NOMO-1 (cell line): ENCODE measurements around the gene NAA30.
A peak's percentile ranks its signal among the peaks of the same experiment; 100 is the strongest.
"Not testable (repeated sequence)": the region's sequence is repeated elsewhere in the genome, so short reads cannot be mapped to it uniquely, and the experiment has no call there.

Experiments used
- DNase-seq, 2 experiments: peaks; one replicate each; lab custom pipeline; 2025; ENCODE audit not compliant: unreplicated experiment in 2 of 2; lab: John Stamatoyannopoulos, UW

NAA30 gene

GRCh38 chr14:57390037-57390805 lies at the start of gene NAA30:
Gene NAA30 (plus strand): TSS chr14:57390586. CDS start chr14:57390958, 372 bp downstream.
- peak; percentile 86 to 94 for DNase-seq

DNA sequence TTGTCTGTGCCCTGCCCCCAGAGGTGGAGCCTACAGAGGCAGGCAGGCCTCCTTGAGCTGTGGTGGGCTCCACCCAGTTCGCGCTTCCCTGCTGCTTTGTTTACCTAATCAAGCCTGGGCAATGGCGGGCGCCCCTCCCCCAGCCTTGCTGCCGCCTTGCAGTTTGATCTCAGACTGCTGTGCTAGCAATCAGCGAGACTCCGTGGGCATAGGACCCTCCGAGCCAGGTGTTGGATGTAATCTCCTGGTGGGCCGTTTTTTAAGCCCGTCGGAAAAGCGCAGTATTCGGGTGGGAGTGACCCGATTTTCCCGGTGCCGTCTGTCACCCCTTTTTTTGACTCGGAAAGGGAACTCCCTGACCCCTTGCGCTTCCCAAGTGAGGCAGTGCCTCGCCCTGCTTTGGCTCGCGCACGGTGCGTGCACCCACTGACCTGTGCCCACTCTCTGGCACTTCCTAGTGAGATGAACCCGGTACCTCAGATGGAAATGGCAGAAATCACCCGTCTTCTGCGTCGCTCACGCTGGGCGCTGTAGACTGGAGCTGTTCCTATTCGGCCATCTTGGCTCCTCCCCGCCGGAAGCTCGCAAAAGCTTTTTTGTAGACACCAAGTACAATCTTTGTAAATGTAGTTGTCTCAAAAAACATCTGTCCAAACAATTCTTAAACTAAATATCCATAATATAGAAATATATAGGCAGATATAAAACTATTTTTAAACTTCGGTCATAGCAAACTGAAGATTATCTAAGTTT lies 46.7 kb upstream of the NAA30 start:
- not testable (repeated sequence) for DNase-seq

- no peak for DNase-seq
These were observed 45.3 kb upstream of the NAA30 start for GRCh38 chr14:57345106-57345505.

DNA sequence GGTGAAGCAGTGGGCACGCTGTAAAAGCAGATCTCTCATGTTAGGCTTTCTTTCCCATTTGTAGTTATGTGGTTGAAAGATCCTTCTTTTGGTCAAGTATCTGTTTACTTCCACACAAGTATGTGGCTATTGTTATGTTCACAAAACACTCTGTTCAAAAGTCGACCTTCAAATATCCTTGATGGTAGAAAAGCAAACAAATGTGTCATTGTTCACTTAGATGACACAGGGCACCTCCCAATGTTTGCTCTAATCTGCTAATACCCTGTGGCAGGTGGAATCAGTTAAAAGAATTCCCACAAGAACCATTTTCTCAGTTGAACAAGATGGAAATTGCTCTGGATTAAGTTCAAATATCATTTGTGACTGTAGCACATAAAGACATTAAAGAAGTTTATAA lies 43.6 kb upstream of the NAA30 start:
- DNase-seq: no peak

GRCh38 chr14:57352396-57353170 lies 37.8 kb upstream of the NAA30 start:
- no peak for DNase-seq

DNA sequence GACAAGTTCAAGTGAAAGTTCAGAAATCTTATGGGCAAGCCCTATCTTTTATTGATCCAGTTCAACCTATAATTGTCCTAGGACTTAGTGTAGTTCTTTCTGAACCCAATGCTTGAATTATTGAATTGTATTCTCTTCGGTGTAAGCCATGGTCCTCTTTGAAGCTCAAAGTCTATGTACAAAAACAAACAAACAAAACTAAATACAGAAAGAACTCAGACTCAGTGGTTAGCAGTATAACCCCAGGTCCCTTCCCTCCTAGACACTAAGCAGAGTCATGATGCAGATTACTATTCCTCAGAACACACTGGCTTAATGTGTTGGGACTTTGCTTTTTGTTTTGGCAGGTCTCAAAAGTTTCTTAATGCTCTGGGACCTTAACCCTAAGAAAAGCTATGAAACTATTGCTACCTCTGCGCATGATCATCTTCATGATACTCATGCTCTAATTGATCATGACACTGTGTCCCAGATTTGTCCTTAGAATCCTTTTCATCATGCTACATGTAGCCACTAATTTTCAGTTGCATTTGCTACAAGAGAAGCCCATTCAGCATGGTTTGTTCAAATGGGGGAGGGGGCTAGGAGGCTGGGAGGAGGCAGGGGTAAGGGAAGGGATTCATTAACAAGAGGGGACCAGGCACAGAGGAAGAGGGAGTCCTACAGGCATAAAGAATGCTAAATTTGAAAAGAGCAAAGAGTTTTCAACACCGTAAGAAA lies 35.1 kb upstream of the NAA30 start:
- no peak for DNase-seq

GRCh38 chr14:57362361-57362760 lies 28.0 kb upstream of the NAA30 start:
- no peak for DNase-seq

DNA sequence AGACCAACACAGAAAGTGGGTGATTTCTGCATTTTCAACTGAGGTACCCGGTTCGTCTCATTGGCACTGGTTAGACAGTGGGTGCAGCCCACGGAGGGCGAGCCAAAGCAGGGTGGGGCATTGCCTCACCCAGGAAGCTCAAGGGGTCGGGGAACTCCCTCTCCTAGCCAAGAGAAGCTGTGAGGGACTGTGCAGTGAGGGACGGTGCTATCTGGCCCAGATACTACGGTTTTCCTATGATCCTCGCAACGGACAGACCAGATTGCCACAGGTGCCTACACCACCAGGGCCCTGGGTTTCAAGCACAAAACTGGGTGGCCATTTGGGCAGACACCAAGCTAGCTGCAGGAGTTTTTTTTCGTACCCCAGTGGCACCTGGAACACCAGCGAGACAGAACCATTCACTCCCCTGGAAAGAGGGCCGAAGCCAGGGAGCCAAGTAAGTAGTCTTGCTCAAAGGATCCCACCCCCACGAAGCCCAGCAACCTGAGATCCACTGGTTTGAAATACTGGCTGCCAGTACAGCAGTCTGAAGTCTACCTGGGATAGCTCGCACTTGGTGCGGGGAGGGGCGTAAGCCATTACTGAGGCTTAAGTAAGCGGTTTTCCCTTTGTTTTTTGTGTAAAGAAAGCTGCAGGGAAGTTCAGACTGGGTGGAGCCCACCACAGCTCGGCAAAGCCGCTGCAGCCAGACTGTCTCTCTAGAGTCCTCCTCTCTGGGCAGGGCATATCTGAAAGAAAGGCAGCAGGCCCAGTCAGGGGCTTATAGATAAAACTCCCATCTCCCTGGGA lies 25.5 kb upstream of the NAA30 start:
- DNase-seq: no peak

DNA sequence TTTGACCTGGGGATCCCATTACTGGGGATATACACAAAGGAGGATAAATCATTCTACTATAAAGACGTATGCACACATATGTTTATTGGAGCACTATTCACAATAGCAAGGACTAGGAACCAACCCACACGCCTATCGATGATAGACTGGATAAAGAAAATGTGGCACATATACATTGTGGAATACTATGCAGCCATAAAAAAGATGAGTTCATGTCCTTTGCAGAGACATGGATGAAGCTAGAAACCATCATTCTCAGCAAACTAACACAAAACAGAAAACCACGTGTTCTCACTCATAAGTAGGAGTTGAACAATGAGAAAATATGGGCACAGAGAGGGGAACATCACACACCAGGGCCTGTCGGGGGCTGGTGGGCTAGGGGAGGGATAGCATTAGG lies 20.2 kb upstream of the NAA30 start:
- DNase-seq: not testable (repeated sequence)

GRCh38 chr14:57371013-57371412 lies 19.4 kb upstream of the NAA30 start:
- DNase-seq: no peak

DNA sequence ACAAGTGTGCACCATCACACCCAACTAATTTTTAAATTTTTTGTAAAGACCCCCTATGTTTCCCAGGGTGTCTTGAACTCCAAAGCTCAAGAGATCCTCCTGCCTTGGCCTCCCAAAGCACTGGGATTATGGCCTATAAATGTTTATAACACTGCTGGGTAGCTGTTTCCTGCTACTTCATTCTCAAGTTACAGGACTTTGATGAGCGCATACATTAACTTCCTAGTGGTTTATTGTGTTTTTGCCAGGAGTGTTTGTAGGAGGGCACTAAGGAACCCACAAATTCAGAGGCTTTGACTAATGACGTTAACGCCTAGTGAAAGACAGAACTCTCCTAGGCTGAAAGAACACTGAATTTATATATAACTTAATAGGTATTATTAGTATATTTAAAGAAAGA lies 15.2 kb upstream of the NAA30 start:
- DNase-seq: no peak

DNA sequence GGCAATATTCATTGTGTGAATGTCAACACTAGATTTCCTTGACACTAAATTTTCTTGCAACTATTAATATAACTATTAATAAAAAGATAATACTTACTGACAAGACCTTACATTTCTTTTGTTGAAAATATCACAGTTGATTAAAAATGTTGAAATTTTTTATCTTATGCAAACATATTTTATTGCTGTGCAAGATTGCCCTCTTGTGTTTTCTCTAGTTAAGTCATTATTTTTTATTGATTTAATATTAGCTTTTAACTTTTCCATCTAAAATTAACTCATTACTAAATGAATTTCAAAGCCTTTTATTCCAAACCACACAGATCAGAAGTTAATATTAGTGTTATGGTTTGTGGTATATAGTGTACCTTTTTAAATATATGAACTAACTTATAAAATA lies 11.7 kb upstream of the NAA30 start:
- DNase-seq: no peak

- no peak for DNase-seq
These were observed 9.5 kb upstream of the NAA30 start for GRCh38 chr14:57380935-57381334.

DNA sequence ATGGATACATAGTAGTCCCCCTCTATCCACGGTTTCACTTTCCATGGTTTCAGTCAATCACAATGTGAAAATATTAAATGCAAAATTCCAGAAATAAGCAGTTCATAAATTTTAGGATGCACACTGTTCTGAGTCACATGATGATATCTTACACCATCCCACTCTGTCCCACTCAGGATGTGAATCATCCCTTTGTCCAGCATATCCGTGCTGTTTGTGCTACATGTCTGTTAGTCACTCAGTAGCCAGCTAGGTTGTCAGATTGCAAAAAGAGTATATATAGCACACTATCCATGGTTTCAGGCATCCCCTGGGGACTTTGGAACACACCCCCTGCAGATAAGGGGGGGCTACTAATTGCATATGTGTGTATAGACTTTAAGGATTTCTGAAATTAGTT lies 8.1 kb upstream of the NAA30 start:
- DNase-seq: no peak

- no peak for DNase-seq
These were observed 7.2 kb upstream of the NAA30 start for GRCh38 chr14:57383125-57383745.

- peak; percentile 12 to 56 for DNase-seq
These were observed 2.3 kb upstream of the NAA30 start for GRCh38 chr14:57388067-57388466.

DNA sequence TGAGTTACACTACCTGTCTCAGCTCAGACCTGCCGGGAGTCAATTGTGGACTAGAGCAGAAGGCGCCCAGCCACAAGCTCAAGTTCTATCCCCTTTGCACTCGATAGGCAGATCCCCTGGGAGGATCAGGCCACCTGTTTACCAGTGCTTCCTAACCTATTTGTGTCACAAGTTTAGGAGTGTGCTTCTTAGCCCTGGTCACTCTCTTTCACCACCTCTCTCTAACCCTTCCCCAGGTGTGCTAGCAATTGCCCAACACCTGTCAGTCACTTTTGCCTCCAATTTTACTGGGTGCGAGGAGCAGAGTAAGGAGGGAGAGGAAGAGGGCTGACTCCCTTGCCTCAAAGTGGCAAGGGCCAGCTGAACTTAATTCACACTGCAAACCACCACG lies 745 bp upstream of the NAA30 start:
- DNase-seq: no peak

DNA sequence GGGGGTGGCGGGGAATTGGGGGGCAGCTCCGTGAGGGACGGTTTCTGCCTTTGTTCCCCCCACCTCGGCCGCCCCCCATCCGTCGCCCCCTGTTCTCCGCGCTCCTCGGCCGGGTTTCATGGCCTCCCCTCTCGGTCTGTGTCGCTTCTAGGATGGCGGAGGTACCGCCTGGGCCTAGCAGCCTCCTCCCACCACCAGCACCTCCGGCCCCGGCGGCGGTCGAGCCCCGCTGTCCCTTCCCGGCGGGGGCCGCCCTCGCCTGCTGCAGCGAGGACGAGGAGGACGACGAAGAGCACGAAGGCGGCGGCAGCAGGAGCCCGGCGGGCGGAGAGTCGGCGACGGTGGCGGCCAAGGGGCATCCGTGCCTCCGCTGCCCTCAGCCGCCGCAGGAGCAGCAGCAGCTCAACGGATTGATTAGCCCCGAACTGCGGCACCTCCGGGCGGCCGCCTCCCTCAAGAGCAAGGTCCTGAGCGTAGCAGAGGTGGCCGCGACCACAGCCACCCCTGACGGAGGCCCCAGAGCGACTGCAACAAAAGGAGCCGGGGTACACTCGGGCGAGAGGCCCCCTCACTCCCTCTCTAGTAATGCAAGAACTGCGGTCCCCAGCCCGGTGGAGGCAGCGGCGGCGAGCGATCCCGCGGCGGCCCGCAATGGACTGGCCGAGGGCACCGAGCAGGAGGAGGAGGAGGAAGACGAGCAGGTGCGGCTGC lies 575 bp downstream of the NAA30 start:
- peak; percentile 37 to 52 for DNase-seq
